GOT3 (cell line): ENCODE results near the gene CMTM6.
"Not testable (repeated sequence)": the region's sequence is repeated elsewhere in the genome, so short reads cannot be mapped to it uniquely, and the experiment has no call there.

Experiments
- DNase-seq: peaks from one replicate; lab custom pipeline; 2025; ENCODE audit warnings: mixed read lengths; lab: John Stamatoyannopoulos, UW

The CMTM6 gene, protein sequence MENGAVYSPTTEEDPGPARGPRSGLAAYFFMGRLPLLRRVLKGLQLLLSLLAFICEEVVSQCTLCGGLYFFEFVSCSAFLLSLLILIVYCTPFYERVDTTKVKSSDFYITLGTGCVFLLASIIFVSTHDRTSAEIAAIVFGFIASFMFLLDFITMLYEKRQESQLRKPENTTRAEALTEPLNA

DNA sequence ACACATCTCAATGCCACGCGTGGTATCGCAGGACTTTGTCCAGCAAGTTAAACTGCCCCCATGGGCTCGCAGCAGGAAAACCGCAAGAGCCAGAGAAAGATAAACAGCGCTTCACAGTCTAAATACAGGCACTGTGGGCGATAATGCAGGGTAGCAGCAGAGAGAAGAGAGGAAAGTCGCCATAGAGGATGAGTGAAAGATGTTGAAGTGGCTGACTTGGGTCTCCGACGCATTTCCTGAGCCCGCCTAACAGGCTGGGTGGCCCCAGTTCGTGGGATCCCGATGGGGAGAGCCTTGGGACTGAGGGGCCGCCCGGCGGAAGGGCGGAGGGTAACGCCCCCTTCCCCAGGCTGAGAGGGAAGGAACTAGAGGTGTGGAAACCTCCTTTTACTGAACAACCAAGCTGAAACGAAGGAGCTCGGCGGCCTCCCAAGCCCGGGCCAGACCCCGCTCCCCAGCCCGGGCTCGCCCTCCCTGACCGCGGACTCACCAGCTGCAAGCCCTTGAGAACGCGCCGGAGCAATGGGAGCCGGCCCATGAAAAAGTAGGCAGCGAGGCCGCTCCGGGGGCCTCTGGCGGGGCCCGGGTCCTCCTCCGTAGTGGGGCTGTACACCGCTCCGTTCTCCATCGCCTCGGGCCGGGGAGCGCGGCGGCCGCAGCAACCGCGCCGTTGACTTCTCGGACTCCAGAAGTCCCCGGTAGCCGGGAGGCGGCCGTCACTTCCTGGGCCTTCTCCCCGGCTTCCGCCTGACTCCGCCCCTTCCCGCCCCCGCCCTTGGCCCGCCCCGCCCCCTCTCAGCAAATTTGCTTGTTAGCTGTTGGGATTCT is at the start of gene CMTM6:
CMTM6 (minus strand) TSS at position 735 of the 828 bp plus-strand sequence; CDS start at position 628, 107 bp downstream.
- peak; percentile 60 for DNase-seq

DNA sequence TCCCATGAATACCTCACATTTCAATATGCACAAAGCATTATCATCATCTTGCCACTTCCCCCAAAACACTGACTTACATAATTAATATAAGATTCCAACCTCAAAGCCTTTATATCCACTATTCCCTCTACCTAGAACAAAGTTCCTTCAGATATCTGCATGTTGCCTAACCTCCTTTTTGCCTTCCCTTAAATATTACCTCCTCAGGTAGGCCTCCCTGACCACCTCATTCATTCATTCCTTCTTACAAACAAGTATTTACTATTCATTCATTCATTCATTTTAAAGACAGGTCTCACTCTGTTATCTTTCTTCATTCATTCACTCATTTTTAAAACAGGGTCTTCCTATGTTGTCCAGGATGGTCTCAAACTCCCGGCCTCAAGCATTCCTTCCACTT is 49.4 kb upstream of the CMTM6 start:
- DNase-seq: no peak

DNA sequence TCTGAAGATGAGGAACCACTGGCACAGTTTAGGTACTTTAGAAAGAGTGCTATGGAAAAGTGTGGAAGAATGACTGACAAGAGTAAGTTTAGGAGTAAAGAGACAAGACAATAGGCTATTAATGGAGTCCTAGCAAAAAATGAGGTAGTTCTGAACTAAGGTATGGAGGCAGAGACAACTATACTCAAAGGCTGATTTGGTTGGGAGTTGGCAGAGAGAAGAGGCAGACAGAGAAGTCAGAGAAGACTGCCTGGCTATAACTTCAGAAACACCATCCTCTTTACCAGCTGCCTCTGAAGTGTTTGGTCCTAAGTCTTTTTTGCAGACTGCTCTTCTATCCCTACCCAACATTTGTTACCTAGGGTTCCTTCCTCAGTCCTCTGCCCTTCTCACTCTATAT is 48.8 kb upstream of the CMTM6 start:
- DNase-seq: no peak

DNA sequence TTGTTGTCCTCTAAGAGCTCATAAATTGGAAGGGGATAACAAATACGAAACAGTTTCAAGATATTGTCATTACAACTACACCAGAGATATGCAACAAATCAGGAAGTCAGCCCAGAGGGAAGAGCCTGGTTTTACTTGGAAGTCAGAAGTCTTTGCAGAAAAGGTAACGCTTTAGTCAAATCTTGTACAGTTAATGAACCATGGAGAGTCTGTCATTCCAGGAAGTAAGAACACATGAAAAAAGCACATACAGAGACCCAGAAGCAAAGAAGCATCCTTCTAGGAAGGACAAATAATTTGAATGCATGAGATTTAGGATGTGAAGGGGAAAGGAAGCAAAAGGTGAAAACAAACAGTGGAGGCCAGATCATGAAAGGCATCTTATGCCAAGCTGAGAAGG is 48.4 kb upstream of the CMTM6 start:
- DNase-seq: no peak

DNA sequence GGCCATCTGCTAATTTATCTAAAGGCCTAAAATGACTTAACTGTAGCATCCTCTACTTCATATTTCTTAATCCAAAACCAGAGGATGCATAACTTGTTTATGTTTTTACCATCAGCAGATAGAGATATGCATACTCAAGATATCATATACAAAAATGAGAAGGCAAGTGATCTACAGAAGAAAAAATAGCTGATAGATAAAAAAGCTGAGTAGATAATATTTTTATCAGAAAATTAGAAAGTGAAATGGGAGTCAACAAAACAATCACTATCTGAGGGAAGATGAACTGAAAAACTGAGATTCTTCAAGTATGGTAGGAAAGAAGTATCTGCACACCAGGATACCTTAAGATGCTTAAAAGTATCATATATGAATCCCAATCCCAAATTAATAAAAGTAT is 42.7 kb upstream of the CMTM6 start:
- no peak for DNase-seq

DNA sequence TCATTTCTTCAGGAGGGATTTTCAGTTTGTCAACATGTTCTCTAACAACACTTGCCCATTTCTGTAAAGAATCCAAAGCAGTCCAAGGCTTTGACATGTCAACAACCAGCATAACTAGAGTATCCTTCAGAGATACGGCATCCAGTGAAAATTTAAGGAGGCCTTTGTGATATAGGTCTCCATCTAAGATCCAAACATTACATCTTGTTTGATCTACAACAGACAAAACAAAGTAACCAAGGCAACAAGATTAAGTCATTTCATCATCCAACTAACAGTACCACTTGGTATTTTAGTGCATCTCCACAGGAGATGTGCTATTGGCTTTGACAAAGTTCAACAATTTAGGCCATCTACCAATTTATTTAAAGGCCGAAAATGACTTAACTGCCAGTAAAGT is 42.2 kb upstream of the CMTM6 start:
- no peak for DNase-seq

DNA sequence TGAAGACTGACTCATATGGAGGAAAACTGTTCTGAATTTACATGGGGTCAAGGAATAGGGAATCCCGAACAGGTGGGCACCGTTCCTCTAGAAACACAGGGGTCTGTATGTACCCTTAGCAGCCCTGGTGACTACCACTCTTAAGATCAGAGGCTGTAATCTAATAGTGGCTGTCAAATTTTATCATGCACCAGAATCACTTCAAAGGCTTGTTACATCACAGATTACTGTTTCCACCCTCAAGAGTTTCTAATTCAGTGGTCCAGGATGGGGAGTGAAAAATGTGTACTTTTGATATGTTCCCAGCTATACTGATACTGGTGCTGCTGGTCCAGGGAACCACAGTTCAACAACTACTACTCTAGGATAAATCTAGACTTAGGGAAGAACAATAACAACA is 40.2 kb upstream of the CMTM6 start:
- no peak for DNase-seq

DNA sequence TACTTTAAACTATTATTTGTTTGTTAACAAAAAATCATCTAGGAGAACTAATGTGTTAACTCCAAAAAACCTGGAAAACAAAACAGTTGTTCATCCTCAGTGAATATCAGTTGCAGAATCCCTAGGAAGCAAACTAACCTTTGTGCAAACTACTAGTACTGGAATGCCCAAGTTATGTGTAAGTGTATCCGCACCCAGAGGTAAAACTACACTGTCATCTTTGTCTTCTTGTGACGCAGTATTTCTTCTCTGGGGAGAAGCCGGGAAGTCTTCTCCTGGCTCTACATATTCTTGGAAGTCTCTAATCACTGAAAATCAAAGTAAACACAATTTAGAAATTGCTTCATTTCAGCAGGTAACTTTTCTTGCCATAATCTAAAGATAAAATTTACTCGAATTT is 38.2 kb upstream of the CMTM6 start:
- DNase-seq: no peak

DNA sequence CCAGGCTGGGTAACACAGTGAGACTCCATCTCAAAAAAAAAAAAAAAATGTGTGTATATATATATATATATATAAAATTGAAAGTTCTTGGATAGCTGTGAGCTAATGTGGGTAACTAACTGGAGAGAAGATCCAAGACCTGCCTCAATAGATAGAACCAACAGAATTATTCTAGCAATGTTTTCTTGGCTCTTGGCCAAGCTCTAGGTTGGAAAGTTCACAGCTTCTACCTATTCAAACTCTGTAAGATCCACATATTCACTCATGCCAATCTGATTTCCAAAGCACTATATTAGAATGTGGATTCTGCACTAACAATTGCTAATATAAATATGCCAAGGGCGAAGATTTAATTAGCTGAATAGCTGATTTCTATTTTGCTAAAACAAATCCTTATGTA is 29.8 kb upstream of the CMTM6 start:
- DNase-seq: no peak

DNA sequence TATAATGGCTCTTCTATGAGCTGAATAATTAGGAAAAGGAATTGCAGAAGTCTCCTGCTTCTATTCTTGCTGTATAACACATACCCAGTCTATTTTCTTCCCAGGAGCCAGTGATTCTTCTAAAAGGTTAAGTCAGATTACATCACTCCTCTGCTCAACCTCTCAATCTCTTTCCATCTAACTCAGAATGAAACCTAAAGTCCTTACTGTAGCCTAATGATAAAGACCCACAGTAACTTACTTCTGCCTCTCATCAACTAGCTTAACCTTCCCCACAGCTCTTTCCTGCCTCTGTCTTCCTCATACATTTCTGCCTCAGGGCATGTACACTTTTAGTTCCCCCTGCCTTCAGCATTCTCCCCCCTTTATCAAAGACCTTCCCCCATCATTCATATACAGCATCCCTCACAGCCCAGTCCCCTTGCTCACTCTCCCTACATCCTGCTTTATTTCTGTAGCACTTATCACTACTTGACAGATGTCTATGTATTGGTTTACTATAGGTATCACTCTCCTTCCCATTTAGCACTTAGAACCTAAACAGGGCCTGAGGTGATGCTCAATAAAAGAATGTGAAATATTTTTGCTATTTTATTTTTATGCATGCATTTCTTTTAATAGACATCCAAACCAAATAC is 28.5 kb upstream of the CMTM6 start:
- no peak for DNase-seq

DNA sequence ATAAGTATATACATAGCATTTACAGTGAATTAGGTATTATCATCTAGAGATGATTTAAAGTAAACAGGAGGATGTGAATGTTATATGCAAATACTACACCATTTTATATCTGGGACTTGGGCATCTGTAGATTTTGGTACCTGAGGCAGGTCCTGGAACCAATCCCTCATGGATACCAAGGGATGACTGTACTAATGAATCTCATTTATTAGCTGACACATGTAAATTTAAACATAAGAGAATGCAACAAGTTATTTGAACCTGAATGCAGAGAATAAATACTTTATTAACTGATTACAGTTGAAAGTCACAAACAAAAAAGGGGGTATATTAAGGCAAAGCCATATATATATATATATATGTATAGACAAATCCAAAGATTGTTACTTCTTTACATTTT is 23.1 kb upstream of the CMTM6 start:
- no peak for DNase-seq

DNA sequence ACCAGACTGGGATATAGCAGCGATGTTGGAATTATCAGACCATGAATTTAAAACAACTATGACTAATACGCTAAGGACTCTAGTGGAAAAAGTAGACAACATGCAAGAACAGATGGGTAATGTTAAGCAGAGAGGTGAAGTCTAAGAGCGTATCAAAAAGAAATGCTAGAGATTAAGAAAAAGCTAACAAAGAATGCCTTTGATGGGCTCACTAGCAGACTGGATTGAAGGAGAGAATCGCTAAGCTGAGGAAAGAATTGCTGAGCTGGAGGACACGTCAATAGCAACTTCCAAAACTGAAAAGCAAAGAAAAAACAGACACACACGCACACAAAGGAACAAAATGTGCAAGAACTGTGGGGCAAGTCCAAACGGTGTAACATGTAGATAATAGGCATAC is 20.0 kb upstream of the CMTM6 start:
- no peak for DNase-seq

DNA sequence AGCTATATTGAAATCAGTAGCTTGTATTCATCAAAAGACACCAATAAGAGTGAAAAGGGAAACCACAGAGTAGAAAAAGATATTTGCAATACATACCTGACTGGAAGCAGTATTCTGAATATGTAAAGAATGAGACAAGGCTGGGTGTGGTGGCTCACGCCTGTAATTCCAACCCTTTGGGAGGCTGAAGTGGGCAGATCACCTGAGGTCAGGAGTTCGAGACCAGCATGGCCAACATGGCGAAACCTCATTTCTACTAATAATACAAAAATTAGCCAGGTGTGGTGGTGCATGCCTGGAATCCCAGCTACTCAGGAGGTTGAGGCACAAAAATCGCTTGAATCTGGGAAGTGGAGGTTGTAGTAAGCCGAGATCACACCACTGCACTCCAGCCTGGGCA is 16.3 kb upstream of the CMTM6 start:
- DNase-seq: not testable (repeated sequence)

DNA sequence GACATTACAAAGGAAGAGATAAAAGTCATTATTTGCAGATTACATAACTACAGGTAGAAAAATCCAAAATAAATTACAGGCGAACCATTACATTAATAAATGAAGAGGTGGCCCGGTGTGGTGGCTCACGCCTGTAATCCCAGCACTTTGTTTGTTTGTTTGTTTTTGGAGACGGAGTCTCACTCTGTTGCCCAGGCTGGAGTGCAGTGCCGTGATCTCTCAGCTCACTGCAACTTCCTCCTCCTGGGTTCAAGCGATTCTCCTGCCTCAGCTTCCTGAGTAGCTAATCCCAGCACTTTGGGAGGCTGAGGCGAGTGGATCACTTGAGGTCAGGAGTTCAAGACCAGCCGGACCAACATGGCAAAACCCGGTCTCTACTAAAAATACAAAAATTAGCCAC is 14.1 kb upstream of the CMTM6 start:
- DNase-seq: not testable (repeated sequence)

DNA sequence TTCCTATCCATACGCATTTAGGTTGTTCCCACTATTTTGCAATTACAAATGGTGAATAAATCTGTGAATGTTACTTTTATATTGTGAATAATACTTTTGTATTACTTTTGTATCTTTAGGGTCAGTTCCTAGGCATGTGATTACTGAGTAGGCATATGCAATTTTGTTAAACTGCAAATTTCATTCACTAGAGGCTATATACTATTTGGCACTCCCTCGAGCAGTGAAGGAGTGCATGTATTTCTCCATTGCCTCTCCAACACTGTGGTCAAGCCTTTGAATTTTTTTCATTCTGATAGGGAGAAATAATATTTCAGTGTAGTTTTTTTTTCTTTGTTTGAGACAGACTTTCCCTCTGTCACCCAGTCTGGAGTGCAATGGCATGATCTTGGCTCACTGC is 8.4 kb upstream of the CMTM6 start:
- DNase-seq: no peak

DNA sequence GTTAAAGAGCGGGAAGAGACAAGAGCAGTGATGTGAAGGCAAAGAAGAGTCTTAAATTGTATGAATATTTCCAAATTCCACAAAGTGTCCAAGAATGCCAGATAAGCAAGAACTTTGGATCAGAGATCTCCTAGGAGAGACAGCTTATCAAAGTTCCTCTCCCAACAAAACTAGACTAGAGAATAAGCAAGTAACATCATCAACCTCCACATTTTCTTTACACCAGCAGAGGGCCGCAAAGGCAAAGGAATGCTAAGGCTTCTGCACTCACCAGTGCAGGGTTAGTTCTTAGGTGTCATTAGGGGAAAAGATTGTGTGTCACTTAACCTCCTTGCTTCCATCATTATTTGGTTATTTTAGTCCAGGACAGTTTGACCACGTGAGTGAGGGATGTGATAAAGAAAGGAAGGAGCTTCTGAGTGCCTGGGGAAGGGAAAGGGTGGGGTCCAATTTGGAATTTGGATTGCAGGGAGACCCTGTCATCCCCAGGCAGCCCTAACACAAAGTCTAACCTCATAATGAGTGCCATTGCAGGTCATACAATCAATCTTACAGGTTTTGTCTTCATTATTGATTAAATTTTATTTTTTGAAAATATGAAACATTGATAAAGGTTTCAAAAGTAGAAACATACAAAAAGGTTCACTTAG is 7.5 kb upstream of the CMTM6 start:
- peak; percentile 15 for DNase-seq

DNA sequence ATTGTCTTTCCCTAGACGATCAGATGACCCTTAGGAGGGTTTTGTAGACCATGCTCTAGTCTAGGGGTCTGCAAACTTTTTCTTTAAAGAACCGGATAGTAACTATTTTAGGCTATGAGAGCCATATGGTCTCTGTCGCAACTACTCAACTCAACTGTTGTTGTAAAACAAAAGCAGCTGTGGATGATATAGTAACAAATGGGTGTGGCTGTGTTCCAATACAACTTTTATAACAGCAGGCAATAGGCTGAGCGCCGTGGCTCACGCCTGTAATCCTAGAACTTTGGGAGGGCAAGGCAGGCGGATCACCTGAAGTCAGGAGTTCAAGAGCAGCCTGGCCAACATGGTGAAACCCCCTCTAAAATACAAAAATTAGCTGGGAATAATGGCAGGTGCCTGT is 6.1 kb upstream of the CMTM6 start:
- no peak for DNase-seq

DNA sequence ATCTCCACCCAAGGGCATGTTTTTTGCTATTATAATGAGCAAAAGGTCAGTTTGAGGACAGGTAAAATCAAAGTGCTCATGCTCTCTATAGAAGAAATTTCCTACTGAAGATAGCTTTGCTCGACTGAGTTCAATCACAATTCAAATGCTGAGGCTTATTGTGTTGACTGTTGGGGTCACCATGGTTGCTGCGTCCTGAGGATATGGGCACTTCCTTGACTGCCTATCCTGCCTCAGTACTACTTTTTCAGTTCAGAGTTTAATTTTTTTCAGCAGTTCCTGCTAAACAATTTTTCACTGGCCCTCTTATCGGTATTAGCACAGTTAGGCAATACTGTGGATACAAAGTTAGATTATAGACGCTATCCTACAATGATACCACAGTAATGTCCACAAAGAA is 3.8 kb upstream of the CMTM6 start:
- DNase-seq: no peak

DNA sequence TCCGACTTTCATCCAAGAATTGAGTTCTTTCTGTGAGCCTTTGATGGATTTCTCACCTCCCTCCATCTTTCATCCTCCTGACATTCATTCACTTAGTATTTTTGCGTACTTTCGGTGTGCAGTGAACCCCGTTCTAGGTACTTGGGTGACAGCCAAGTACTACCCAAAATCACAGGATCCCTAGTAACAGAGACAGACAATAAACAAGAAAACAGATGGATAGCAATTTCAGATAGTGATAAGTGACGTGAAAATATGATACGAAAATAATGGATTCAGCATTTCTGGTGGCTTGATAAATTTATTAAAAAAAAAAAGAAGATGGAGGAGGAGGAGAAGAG is 264 bp upstream of the CMTM6 start:
- no peak for DNase-seq

DNA sequence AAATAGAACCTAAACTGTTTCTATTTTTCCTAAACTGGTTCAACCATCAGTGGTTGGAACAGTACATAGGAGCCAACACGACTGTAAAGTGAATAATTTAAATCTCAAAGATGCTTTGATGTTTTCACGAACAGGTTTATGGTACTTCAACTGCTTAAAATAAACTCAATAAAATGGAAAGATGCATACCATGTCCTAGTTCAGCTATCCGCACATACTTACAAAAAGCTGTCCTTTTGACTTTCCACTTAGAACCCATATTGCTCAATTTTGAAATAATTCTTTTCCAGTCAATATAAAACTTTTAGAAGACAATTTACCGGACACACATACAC is 902 bp downstream of the CMTM6 start:
- DNase-seq: no peak

DNA sequence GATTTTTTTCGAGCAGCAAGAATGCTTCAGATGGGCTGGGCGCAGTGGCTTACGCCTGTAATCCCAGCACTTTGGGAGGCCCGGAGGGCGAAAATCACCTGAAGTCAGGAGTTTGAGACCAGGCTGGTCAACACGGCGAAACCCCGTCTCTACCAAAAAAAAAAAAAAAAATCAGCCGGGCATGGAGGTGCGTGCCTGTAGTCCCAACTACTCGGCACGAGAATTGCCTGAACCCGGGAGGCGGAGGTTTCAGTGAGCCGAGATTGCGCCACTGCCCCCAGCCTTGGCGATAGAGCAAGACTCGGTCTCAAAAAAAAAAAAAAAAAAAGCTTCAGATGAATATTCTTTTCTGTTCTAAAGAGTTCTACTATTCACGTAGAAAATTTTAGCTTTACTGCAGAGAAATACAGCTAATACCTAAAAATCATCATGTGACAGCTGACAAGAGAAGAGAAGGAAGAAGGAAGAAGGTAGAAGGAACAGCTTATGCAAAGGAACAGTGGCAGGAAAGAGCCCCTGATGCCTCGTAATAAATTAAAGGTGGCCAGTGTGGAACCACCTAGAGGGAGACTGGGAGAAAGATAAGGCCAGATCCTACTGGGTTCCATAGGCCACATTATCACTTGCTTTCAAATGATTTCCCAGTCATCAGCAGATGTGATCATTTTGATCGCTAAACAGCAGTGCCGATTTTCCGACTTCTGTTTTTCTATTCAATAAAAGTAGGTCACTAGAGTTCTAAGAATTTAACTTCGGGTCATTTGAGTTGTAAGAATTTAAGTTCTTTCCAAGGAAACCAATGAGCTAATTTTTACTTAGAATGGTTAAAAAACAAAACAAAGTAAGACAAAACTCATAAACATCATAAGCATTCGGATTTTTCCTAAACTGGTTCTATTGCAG is 1.5 kb downstream of the CMTM6 start:
- DNase-seq: no peak

DNA sequence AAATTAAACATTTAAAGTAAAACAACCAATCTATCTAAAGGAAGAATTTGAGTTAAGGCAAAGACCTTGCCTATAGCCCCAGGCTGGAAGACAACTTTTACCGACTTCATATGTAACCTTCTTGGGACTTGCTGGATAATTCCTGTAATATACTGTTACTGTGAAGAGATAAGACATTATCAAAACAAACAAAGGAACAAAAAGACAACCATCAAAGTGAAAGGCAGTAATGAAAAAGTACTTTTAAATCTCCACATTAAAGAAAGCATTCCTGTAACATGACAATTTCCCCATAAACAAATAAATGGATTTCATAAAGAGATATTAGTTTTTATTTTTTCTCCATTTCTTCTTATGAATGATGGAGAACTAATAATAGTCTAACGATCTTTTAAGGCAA is 2.4 kb downstream of the CMTM6 start:
- no peak for DNase-seq
